Activated CD4-positive, alpha-beta T cell treated with anti-CD3 and anti-CD28 coated beads, Interleukin-2, amount 10 ng/mL, durations not matched to agents 24 days and 14 days (primary cell): ENCODE results near the gene NALCN. TPM values are rescaled to one million over a fixed set of nuclear protein-coding genes. Genes with fewer than 3 reads are reported as not detected.
A peak's percentile ranks its signal among the peaks of the same experiment; 100 is the strongest.

ENCODE experiments used
- DNase-seq: peaks from one replicate; pipeline ENCODE4 v3.0.0; 2022
- H3K27ac Mint-ChIP-seq: one replicate; pipeline ENCODE4 v1.8.0; 2022; ENCODE audit warnings: mild to moderate bottlenecking, mixed read lengths
- H3K27me3 Mint-ChIP-seq: one replicate; pipeline ENCODE4 v1.8.0; 2022; ENCODE audit warnings: mixed read lengths
- H3K36me3 Mint-ChIP-seq: one replicate; pipeline ENCODE4 v1.8.0; 2022; ENCODE audit warnings: low read depth, mild to moderate bottlenecking, mixed read lengths
- H3K4me1 Mint-ChIP-seq: one replicate; pipeline ENCODE4 v1.8.0; 2021; ENCODE audit warnings: mixed read lengths
- H3K4me3 Mint-ChIP-seq: one replicate; pipeline ENCODE4 v1.8.0; 2022; ENCODE audit warnings: mild to moderate bottlenecking, moderate library complexity, mixed read lengths
- H3K9me3 Mint-ChIP-seq: one replicate; pipeline ENCODE4 v1.8.0; 2021; ENCODE audit warnings: mixed read lengths
- intact Hi-C: fragments of 100-400 bp; cut with micrococcal nuclease; formaldehyde crosslinking; loops from one replicate; pipeline ENCODE4 v1.15.1; 2023
- total RNA-seq: library from RNA; stranded (reverse); gene quantifications from 2 replicates; pipeline ENCODE4 v1.2.3, GENCODE V29; 2022

The NALCN gene
- total RNA-seq, 1 donor from 2014 or later = not detected

GRCh38 chr13:101265934-101266333 is 150.4 kb downstream of the NALCN start:
- intact Hi-C loops = no loop called here
- no peaks in the 10 kb centered on the region for H3K9me3 Mint-ChIP-seq
- H3K27me3 Mint-ChIP-seq = peaks cover 4% of the 10 kb centered on the region
- H3K36me3 Mint-ChIP-seq = no peaks in the 10 kb centered on the region
- H3K4me1 Mint-ChIP-seq = peaks cover 4% of the 10 kb centered on the region
- no peak for DNase-seq
- H3K4me3 Mint-ChIP-seq = no peak overlapping the region
- H3K27ac Mint-ChIP-seq = no peak overlapping the region

DNA sequence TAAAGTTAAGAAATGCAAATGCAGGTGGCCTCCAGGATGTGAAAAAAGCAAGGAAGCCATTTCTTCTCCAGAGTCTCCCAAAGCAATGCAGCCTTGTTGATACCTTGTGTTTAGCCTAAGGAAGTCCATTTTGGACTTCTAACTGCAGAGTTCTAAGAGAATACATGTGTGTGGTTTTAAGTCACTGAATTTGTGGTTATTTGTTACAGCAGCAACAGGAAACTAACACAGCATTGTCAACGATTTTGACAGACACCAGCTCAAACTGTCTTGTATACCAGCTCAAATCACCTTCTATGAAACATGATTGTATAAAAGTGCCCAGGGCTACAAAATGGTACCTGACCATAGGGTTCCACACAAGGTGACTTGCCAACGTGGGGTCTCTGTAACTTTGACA is 151.4 kb downstream of the NALCN start:
- Mint-ChIP-seq H3K27me3 (peaks cover 12% of the 10 kb centered on the region), H3K27ac (no peak overlapping the region), H3K36me3 (no peaks in the 10 kb centered on the region), H3K4me3 (no peak overlapping the region), H3K4me1 (peaks cover 4% of the 10 kb centered on the region), H3K9me3 (no peaks in the 10 kb centered on the region)
- intact Hi-C loops = no loop called here
- DNase-seq = no peak

DNA sequence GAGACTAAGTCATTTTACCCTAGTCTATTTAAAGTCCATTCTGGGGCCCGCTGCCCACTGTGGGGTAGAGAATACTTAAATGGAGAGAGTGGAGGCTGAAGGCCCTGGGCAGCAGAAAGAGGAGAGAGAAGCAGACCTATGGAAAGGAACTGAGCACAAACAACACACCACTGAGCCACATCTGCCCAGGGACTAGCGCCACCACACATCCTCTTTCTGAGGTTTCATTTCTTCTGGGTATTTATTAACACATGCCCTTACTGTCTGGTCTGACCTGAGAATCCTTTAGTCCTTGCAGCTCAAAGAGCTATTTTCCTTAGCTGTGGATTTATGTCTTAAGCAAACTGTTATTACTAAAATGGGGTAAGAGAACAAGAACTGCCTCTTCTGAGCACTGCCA is 154.0 kb downstream of the NALCN start:
- DNase-seq = no peak
- intact Hi-C loops = no loop called here
- Mint-ChIP-seq H3K4me3 (no peak overlapping the region), H3K27me3 (peaks cover 12% of the 10 kb centered on the region), H3K9me3 (no peaks in the 10 kb centered on the region), H3K36me3 (no peaks in the 10 kb centered on the region), H3K27ac (no peak overlapping the region), H3K4me1 (peaks cover 9% of the 10 kb centered on the region)

GRCh38 chr13:101258509-101258908 is 157.8 kb downstream of the NALCN start:
- Mint-ChIP-seq H3K4me3 (no peak overlapping the region), H3K27me3 (peaks cover 14% of the 10 kb centered on the region), H3K36me3 (no peaks in the 10 kb centered on the region), H3K27ac (no peak overlapping the region), H3K4me1 (peaks cover 5% of the 10 kb centered on the region), H3K9me3 (no peaks in the 10 kb centered on the region)
- intact Hi-C loops = loop anchor here (1.0 kb wide), 1 partner anchor 369 kb away; no protein-coding TSS in a partner anchor
- DNase-seq = no peak

GRCh38 chr13:101258071-101258470 is 158.2 kb downstream of the NALCN start:
- DNase-seq = peak; percentile 83
- Mint-ChIP-seq H3K27me3 (peaks cover 14% of the 10 kb centered on the region), H3K36me3 (no peaks in the 10 kb centered on the region), H3K4me1 (peaks cover 5% of the 10 kb centered on the region), H3K9me3 (no peaks in the 10 kb centered on the region), H3K27ac (no peak overlapping the region), H3K4me3 (no peak overlapping the region)
- intact Hi-C loops = loop anchor here (1.0 kb wide), 1 partner anchor 369 kb away; no protein-coding TSS in a partner anchor

DNA sequence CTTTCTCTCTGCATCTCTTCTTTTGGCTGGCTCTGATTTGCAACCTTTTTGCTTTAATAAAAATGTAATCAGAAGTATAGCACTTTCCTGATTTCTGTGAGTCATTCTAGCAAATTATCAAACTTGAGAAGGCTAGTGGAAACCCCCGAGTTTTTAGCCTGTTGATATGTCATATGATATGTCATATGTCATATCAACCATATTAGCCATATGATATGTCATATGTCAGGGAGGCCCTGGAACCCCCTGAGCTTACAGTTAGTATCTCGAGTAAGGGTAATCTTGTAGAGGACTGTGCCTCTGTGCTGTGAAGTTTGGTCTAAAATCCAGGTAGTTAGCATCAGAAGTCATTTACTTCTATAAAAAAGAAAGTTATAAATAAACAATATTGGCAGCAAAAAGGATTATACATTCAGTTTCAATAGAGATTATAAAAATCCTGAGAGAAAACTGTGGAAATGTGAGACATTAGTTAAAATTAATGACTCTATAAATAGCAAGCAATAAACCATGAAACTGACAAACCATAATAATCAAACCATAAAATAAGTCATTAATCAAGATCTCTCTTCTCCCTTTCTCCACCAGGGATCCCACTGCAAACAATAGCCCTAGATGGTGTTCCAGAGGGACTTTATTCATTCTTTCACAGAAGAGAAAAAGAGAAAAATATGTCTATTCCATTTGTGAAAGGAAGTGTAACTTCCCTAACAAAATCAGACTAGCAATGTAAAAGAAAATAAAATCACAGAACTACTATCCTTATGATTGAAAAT is 167.4 kb downstream of the NALCN start:
- intact Hi-C loops = no loop called here
- Mint-ChIP-seq H3K27ac (no peak overlapping the region), H3K4me3 (no peak overlapping the region), H3K27me3 (peaks cover 7% of the 10 kb centered on the region), H3K4me1 (peaks cover 11% of the 10 kb centered on the region), H3K9me3 (no peaks in the 10 kb centered on the region), H3K36me3 (no peaks in the 10 kb centered on the region)
- DNase-seq = no peak

- Mint-ChIP-seq H3K27ac (no peak overlapping the region), H3K27me3 (peaks cover under 1% of the 10 kb centered on the region)
These were observed 173.6 kb downstream of the NALCN start for GRCh38 chr13:101242720-101243119.

DNA sequence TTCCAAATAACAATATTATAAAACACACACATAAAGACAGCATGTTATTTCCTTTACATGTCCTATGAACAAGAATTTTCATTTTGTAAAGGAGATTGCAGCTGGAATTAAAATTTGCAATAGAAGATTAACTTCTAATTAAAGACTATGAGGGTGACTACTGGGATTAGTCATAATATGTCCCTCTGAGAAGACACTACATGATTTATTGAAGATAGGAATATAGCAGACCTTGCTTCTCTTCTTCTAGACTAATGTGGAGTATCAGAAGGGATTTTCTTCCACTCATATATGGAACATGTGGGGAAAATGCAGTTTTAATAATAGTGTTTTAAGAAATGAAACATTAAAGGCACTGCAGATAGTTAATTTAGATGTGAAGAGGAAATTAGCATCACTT is 177.8 kb downstream of the NALCN start:
- DNase-seq = no peak
- no peaks in the 10 kb centered on the region for H3K9me3 Mint-ChIP-seq
- H3K4me1 Mint-ChIP-seq = no peaks in the 10 kb centered on the region
- no peaks in the 10 kb centered on the region for H3K36me3 Mint-ChIP-seq
- no peaks in the 10 kb centered on the region for H3K27me3 Mint-ChIP-seq
- intact Hi-C loops = no loop called here
- H3K4me3 Mint-ChIP-seq = no peak overlapping the region
- no peak overlapping the region for H3K27ac Mint-ChIP-seq

More at GRCh38 chr13:101242720-101243119, 173.6 kb downstream of the NALCN start:
- no peaks in the 10 kb centered on the region for H3K9me3 Mint-ChIP-seq
- DNase-seq = no peak
- H3K4me3 Mint-ChIP-seq = no peak overlapping the region
- H3K4me1 Mint-ChIP-seq = peaks cover 11% of the 10 kb centered on the region
- H3K36me3 Mint-ChIP-seq = no peaks in the 10 kb centered on the region
- intact Hi-C loops = no loop called here

GRCh38 chr13:101231751-101232428 is 184.4 kb downstream of the NALCN start:
- no peak overlapping the region for H3K4me3 Mint-ChIP-seq
- no peaks in the 10 kb centered on the region for H3K27me3 Mint-ChIP-seq
- H3K9me3 Mint-ChIP-seq = no peaks in the 10 kb centered on the region
- DNase-seq = no peak
- no peak overlapping the region for H3K27ac Mint-ChIP-seq
- no peaks in the 10 kb centered on the region for H3K36me3 Mint-ChIP-seq
- intact Hi-C loops = no loop called here
- H3K4me1 Mint-ChIP-seq = no peaks in the 10 kb centered on the region

DNA sequence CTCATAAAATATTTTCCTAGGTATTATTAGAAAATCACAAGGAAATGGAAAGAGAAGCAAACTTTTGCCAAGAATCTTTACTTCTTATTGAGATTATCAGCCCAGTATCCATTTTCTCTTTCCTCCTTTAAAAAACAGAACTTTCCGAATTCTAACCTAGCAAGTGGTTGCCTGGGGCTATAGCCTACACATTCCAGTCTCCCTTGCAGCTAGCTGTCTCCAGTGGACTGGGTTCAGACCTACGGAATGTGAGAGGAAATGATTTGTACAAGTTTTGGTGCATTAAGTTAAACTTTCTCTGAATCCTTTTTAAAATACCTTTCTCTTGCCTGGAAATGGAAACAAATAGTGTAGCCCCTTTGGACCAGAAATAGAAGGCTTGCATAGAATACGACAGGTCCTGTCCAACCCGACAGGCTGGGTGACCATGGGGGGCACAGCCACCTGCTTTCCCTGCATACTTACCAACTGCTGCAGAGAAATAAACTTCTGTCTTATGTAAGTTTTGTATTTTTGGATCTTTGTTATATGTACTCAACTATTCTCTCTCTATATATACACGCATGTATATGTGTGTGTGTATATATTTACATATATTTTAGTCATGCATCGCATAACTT is 185.9 kb downstream of the NALCN start:
- no peaks in the 10 kb centered on the region for H3K4me1 Mint-ChIP-seq
- intact Hi-C loops = no loop called here
- no peak overlapping the region for H3K27ac Mint-ChIP-seq
- no peak for DNase-seq
- no peak overlapping the region for H3K4me3 Mint-ChIP-seq
- H3K9me3 Mint-ChIP-seq = peaks cover 4% of the 10 kb centered on the region
- no peaks in the 10 kb centered on the region for H3K36me3 Mint-ChIP-seq
- no peaks in the 10 kb centered on the region for H3K27me3 Mint-ChIP-seq

- Mint-ChIP-seq H3K9me3 (no peaks in the 10 kb centered on the region), H3K4me3 (no peak overlapping the region), H3K27me3 (no peaks in the 10 kb centered on the region), H3K36me3 (no peaks in the 10 kb centered on the region), H3K4me1 (no peaks in the 10 kb centered on the region), H3K27ac (no peak overlapping the region)
- DNase-seq = no peak
- intact Hi-C loops = no loop called here
These were observed 196.6 kb downstream of the NALCN start for GRCh38 chr13:101219609-101220265.

GRCh38 chr13:101218484-101218883 is 197.8 kb downstream of the NALCN start:
- H3K9me3 Mint-ChIP-seq = no peaks in the 10 kb centered on the region
- intact Hi-C loops = no loop called here

GRCh38 chr13:101217086-101217485 is 199.2 kb downstream of the NALCN start:
- no peak for DNase-seq
- H3K27ac Mint-ChIP-seq = no peak overlapping the region
- no peaks in the 10 kb centered on the region for H3K36me3 Mint-ChIP-seq
- no peaks in the 10 kb centered on the region for H3K4me1 Mint-ChIP-seq
- no peaks in the 10 kb centered on the region for H3K27me3 Mint-ChIP-seq
- no peaks in the 10 kb centered on the region for H3K9me3 Mint-ChIP-seq
- intact Hi-C loops = no loop called here
- no peak overlapping the region for H3K4me3 Mint-ChIP-seq

More at GRCh38 chr13:101218484-101218883, 197.8 kb downstream of the NALCN start:
- Mint-ChIP-seq H3K27me3 (no peaks in the 10 kb centered on the region), H3K27ac (no peak overlapping the region), H3K4me1 (no peaks in the 10 kb centered on the region), H3K36me3 (no peaks in the 10 kb centered on the region), H3K4me3 (no peak overlapping the region)
- no peak for DNase-seq

- no peaks in the 10 kb centered on the region for H3K9me3 Mint-ChIP-seq
- H3K27me3 Mint-ChIP-seq = no peaks in the 10 kb centered on the region
- H3K4me1 Mint-ChIP-seq = no peaks in the 10 kb centered on the region
- no peaks in the 10 kb centered on the region for H3K36me3 Mint-ChIP-seq
- no peak for DNase-seq
- intact Hi-C loops = no loop called here
- H3K27ac Mint-ChIP-seq = no peak overlapping the region
- H3K4me3 Mint-ChIP-seq = no peak overlapping the region
These were observed 205.0 kb downstream of the NALCN start for GRCh38 chr13:101211261-101211660.
